Neural progenitor cell (in vitro differentiated cells): Measurements from ENCODE around the gene JAKMIP3. TPM values are rescaled to one million over a fixed set of nuclear protein-coding genes. Genes with fewer than 3 reads are reported as not detected.

Experiments used
- DNase-seq: peaks from one replicate; pipeline ENCODE4 v3.0.0-alpha.2; 2016; ENCODE audit warnings: low spot score
- H2AFZ ChIP-seq: fragments of 200-600 bp; sonication (generic); replicated peaks from 2 replicates; pipeline ENCODE4 v1.6.1; 2016; ENCODE audit warnings: antibody characterized with exemption
- H3F3A ChIP-seq: fragments of 200-600 bp; sonication (generic); 2 replicates; pipeline ENCODE4 v1.6.1; 2016; ENCODE audit warnings: antibody characterized with exemption, low read depth
- H3K27ac ChIP-seq: fragments of 200-600 bp; sonication (generic); 2 replicates; pipeline ENCODE4 v1.5.1; 2016; ENCODE audit warnings: mild to moderate bottlenecking
- H3K27me3 ChIP-seq: fragments of 200-600 bp; sonication (generic); 2 replicates; pipeline ENCODE4 v1.6.1; 2016; ENCODE audit warnings: mild to moderate bottlenecking, moderate library complexity
- H3K36me3 ChIP-seq: fragments of 200-600 bp; sonication (generic); 2 replicates; pipeline ENCODE4 v1.5.1; 2016
- H3K4me1 ChIP-seq: fragments of 200-600 bp; sonication (generic); 2 replicates; pipeline ENCODE4 v1.6.1; 2016; ENCODE audit warnings: mixed run types
- H3K4me2 ChIP-seq: fragments of 200-600 bp; sonication (generic); 2 replicates; pipeline ENCODE4 v1.6.1; 2016
- H3K4me3 ChIP-seq: fragments of 200-600 bp; sonication (generic); 2 replicates; pipeline ENCODE4 v1.5.1; 2016
- H3K79me2 ChIP-seq: fragments of 200-600 bp; sonication (generic); 2 replicates; pipeline ENCODE4 v1.6.1; 2016; ENCODE audit warnings: low read depth
- H3K9ac ChIP-seq: fragments of 200-600 bp; sonication (generic); 2 replicates; pipeline ENCODE4 v1.6.1; 2016
- H3K9me3 ChIP-seq: fragments of 200-600 bp; sonication (generic); 2 replicates; pipeline ENCODE4 v1.5.1; 2016; ENCODE audit warnings: low read depth
- H4K20me1 ChIP-seq: fragments of 200-600 bp; sonication (generic); 2 replicates; pipeline ENCODE4 v1.6.1; 2016; ENCODE audit warnings: low read depth
- H3K27ac Mint-ChIP-seq: 3 replicates; pipeline ENCODE4 v1.8.0; 2021; ENCODE audit warnings: mixed read lengths
- H3K27me3 Mint-ChIP-seq: 2 replicates; pipeline ENCODE4 v1.8.0; 2022; ENCODE audit warnings: low read depth, mild to moderate bottlenecking, inconsistent platforms, moderate library complexity, mixed read lengths; ENCODE audit not compliant: insufficient read depth
- H3K36me3 Mint-ChIP-seq: 3 replicates; pipeline ENCODE4 v1.8.0; 2021; ENCODE audit warnings: mixed read lengths
- H3K4me1 Mint-ChIP-seq: 3 replicates; pipeline ENCODE4 v1.8.0; 2021; ENCODE audit warnings: mixed read lengths
- H3K4me3 Mint-ChIP-seq: 3 replicates; pipeline ENCODE4 v1.8.0; 2021; ENCODE audit warnings: mild to moderate bottlenecking, moderate library complexity, mixed read lengths
- H3K9me3 Mint-ChIP-seq: 3 replicates; pipeline ENCODE4 v1.8.0; 2020; ENCODE audit warnings: mixed read lengths
- EZH2 ChIP-seq: fragments of 200-600 bp; sonication (generic); IDR thresholded peaks from 2 replicates; pipeline ENCODE4 v1.6.1; 2017; ENCODE audit warnings: antibody characterized with exemption, mild to moderate bottlenecking, moderate library complexity
- EZH2phosphoT487 ChIP-seq: fragments of 200-600 bp; sonication (generic); IDR thresholded peaks from 2 replicates; pipeline ENCODE4 v1.6.1; 2017; ENCODE audit warnings: antibody characterized with exemption
- total RNA-seq: library from RNA; depleted of rRNA; stranded (reverse); fragments of >200 nt; gene quantifications from 2 replicates; pipeline ENCODE4 v1.2.3, GENCODE V29; 2015; ENCODE audit warnings: low replicate concordance
- TF ChIP-seq, protein P1 (sequence below): fragments of 200-600 bp; sonication (generic); IDR thresholded peaks from 2 replicates; pipeline ENCODE4 v1.5.1; 2017; ENCODE audit warnings: antibody characterized with exemption, mild to moderate bottlenecking

JAKMIP3 gene
- total RNA-seq, 1 donor from 2014 or later = 0.37 TPM

DNA sequence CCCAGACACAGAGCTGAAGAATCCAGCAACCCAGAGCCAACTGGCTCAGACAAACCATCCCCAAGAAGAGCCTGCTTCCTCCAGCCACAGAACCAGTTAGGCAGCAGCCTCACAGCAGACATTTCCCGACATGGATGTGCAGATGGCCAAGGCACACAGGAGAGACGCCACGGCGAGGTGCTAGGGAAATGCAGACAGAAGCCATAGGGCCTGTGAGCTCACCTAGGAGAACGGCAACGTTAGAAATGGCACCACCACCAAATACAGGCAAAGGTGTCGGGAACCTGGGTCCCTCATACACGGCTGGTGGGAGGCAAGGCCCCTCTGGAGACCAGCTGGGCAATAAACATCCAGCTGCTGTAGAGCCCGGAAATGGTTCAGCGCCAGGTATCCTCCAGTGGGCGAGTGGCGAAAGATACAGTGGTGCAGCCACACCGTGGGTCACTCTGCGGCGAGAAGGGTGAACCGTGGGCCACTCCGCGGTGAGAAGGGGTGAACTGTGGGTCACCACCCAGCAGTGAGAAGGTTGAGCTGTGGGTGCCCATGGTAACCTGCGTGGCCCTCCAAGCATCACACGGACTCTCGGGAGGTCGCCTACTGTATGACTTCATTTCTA is 31.2 kb downstream of the JAKMIP3 start:
- Histone ChIP-seq H3K9me3 (no peaks in the 10 kb centered on the region), H3K79me2 (no peaks in the 10 kb centered on the region), H3K4me2 (no peak overlapping the region), H3K9ac (no peak overlapping the region), H4K20me1 (no peaks in the 10 kb centered on the region), H3K27ac (no peak overlapping the region), H3K36me3 (no peaks in the 10 kb centered on the region), H3K4me1 (no peaks in the 10 kb centered on the region), H3K4me3 (no peak overlapping the region), H3K27me3 (no peaks in the 10 kb centered on the region), H2AFZ (no peak overlapping the region), H3F3A (no peaks in the 10 kb centered on the region)
- no peak overlapping the region for H3K27ac Mint-ChIP-seq
- no peak overlapping the region for H3K4me3 Mint-ChIP-seq
- H3K27me3 Mint-ChIP-seq = peaks cover 4% of the 10 kb centered on the region
- no peak for TF ChIP-seq EZH2
- no peak for TF ChIP-seq EZH2phosphoT487
- TF ChIP-seq, protein P1, sequence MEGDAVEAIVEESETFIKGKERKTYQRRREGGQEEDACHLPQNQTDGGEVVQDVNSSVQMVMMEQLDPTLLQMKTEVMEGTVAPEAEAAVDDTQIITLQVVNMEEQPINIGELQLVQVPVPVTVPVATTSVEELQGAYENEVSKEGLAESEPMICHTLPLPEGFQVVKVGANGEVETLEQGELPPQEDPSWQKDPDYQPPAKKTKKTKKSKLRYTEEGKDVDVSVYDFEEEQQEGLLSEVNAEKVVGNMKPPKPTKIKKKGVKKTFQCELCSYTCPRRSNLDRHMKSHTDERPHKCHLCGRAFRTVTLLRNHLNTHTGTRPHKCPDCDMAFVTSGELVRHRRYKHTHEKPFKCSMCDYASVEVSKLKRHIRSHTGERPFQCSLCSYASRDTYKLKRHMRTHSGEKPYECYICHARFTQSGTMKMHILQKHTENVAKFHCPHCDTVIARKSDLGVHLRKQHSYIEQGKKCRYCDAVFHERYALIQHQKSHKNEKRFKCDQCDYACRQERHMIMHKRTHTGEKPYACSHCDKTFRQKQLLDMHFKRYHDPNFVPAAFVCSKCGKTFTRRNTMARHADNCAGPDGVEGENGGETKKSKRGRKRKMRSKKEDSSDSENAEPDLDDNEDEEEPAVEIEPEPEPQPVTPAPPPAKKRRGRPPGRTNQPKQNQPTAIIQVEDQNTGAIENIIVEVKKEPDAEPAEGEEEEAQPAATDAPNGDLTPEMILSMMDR = no peak
- peaks cover 6% of the 10 kb centered on the region for H3K9me3 Mint-ChIP-seq
- no peak for DNase-seq
- no peaks in the 10 kb centered on the region for H3K36me3 Mint-ChIP-seq
- no peaks in the 10 kb centered on the region for H3K4me1 Mint-ChIP-seq

DNA sequence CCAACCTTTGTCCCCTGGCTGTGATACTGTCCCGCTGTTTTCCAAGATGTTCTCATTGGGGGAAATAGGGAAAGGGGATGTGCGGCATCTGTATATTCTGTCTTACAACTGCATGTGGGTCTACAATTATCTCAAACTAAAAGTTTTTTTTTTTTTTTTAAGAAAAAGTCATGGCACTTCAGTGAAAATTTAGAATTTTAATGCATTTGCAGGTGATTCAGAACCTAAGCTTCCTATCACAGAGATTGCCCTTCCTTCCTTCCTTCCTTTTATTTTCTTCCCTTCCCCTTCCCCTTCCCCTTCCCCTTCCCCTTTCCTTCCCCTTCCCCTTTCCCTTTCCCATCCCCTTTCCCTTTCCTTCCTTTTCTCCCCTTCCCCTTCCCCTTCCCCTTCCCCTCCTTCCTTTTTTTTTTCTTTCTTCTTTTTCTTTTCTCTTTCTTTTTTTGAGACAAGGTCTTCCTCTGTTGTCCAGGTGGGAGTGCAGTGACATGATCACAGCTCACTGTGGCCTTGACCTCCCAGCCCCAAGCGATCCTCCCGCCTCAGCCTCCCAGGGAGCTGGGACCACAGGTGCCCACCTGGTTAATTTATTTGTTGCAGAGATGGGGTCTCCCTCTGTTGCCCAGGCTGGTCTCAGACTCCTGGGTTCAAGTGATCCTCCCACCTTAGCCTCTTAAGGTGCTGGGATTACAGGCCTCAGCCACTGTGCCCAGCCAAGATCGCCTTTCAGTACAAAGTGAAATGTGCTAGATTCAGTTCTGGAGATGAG is 32.0 kb downstream of the JAKMIP3 start:
- TF ChIP-seq, protein P1 = no peak
- TF ChIP-seq EZH2phosphoT487 (no peak), EZH2 (no peak)
- Histone ChIP-seq H2AFZ (no peak overlapping the region), H3K79me2 (no peaks in the 10 kb centered on the region), H3K9ac (no peak overlapping the region), H3K4me2 (no peak overlapping the region), H3K36me3 (no peaks in the 10 kb centered on the region), H3F3A (no peaks in the 10 kb centered on the region), H3K4me1 (no peaks in the 10 kb centered on the region), H3K27ac (no peak overlapping the region), H4K20me1 (no peaks in the 10 kb centered on the region), H3K27me3 (no peaks in the 10 kb centered on the region), H3K4me3 (no peak overlapping the region), H3K9me3 (no peaks in the 10 kb centered on the region)
- DNase-seq = no peak
- Mint-ChIP-seq H3K27ac (no peak overlapping the region), H3K36me3 (no peaks in the 10 kb centered on the region), H3K27me3 (peaks cover 4% of the 10 kb centered on the region), H3K9me3 (peaks cover 6% of the 10 kb centered on the region), H3K4me3 (no peak overlapping the region), H3K4me1 (no peaks in the 10 kb centered on the region)

DNA sequence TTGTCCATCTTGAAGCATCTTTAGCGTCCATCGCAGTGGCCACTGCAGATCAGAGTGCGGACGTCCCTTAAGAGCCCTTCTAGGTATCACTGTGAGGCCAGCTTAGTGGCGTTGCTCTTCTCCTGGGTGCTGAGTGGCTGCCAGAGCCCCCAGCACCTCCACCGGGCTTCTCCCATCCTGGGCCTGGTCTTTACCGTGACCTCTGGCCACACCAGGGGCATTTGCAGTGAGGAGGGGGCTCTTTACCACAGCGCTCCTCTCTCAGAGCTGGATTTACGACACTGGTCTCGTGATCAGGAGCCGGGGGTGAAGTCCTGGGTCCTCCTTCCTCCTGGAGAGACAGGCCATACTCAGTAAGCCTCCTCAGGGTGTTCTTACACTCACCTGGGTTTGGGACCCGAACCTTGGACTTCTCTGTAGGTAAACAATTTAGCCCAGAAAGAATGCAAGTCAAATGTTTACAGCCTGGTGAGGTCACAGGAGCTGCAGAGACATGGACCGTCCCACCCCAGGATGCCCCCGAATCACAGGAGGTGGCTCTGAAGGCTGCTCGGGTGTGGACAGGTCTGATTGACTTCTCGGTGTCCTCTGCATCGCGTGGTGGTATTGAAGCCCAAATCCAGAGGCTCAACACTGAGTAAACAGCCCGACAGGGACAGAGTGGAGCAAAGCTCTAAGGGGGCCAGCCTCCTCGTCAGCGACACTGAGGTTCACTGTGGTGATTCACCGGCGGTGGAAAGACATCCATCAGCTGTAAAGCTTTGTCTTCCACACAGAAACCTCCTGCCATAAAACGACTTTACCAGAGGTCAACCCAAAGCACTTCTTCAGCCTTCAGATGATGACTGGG is 33.0 kb downstream of the JAKMIP3 start:
- DNase-seq = no peak

More for the DNA sequence above, 33.0 kb downstream of the JAKMIP3 start:
- Histone ChIP-seq H3K9ac (no peak overlapping the region), H3K4me3 (no peak overlapping the region), H3K9me3 (no peaks in the 10 kb centered on the region), H3K36me3 (no peaks in the 10 kb centered on the region), H3K4me2 (no peak overlapping the region), H3K4me1 (no peaks in the 10 kb centered on the region), H3K27ac (no peak overlapping the region), H2AFZ (no peak overlapping the region), H3K79me2 (no peaks in the 10 kb centered on the region), H4K20me1 (no peaks in the 10 kb centered on the region), H3K27me3 (no peaks in the 10 kb centered on the region), H3F3A (no peaks in the 10 kb centered on the region)
- Mint-ChIP-seq H3K4me1 (no peaks in the 10 kb centered on the region), H3K4me3 (no peak overlapping the region), H3K36me3 (no peaks in the 10 kb centered on the region), H3K9me3 (peaks cover 6% of the 10 kb centered on the region), H3K27me3 (peaks cover 6% of the 10 kb centered on the region), H3K27ac (no peak overlapping the region)
- TF ChIP-seq, protein P1 = no peak
- TF ChIP-seq EZH2 (no peak), EZH2phosphoT487 (no peak)
